ENCODE results near the gene DMRT1. TPM values are rescaled to one million over a fixed set of nuclear protein-coding genes. Genes with fewer than 3 reads are reported as not detected.
A peak's percentile ranks its signal among the peaks of the same experiment; 100 is the strongest.

Gene DMRT1
- total RNA-seq, 6 experiments from 2014 or later, result not detected

- H3K27ac Mint-ChIP-seq, result no peak overlapping the region
- TF ChIP-seq, protein P1, sequence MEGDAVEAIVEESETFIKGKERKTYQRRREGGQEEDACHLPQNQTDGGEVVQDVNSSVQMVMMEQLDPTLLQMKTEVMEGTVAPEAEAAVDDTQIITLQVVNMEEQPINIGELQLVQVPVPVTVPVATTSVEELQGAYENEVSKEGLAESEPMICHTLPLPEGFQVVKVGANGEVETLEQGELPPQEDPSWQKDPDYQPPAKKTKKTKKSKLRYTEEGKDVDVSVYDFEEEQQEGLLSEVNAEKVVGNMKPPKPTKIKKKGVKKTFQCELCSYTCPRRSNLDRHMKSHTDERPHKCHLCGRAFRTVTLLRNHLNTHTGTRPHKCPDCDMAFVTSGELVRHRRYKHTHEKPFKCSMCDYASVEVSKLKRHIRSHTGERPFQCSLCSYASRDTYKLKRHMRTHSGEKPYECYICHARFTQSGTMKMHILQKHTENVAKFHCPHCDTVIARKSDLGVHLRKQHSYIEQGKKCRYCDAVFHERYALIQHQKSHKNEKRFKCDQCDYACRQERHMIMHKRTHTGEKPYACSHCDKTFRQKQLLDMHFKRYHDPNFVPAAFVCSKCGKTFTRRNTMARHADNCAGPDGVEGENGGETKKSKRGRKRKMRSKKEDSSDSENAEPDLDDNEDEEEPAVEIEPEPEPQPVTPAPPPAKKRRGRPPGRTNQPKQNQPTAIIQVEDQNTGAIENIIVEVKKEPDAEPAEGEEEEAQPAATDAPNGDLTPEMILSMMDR (IDR thresholded peaks at IDR 0.05), result peak; percentile 82
- peak; percentile 69 for DNase-seq
- H3K27me3 Mint-ChIP-seq (ENCODE audit: insufficient read depth), result peaks cover 4% of the 10 kb centered on the region
- no peak overlapping the region for H3K4me3 Mint-ChIP-seq
- no peaks in the 10 kb centered on the region for H3K36me3 Mint-ChIP-seq (ENCODE audit: low read depth)
- no peaks in the 10 kb centered on the region for H3K9me3 Mint-ChIP-seq
- peaks cover 30% of the 10 kb centered on the region for H3K4me1 Mint-ChIP-seq (ENCODE audit: low read depth)
These were observed 163.7 kb downstream of the DMRT1 start for GRCh38 chr9:1005043-1005667.

- H3K4me1 Mint-ChIP-seq (ENCODE audit: low read depth), result peaks cover 23% of the 10 kb centered on the region
- TF ChIP-seq, protein P1 (IDR thresholded peaks at IDR 0.05), result no peak
- peaks cover 7% of the 10 kb centered on the region for H3K27me3 Mint-ChIP-seq (ENCODE audit: insufficient read depth)
- no peaks in the 10 kb centered on the region for H3K9me3 Mint-ChIP-seq
- H3K27ac Mint-ChIP-seq, result no peak overlapping the region
- DNase-seq, result no peak
- H3K36me3 Mint-ChIP-seq (ENCODE audit: low read depth), result no peaks in the 10 kb centered on the region
- H3K4me3 Mint-ChIP-seq, result no peak overlapping the region
These were observed 165.8 kb downstream of the DMRT1 start for GRCh38 chr9:1007312-1007711.

DNA sequence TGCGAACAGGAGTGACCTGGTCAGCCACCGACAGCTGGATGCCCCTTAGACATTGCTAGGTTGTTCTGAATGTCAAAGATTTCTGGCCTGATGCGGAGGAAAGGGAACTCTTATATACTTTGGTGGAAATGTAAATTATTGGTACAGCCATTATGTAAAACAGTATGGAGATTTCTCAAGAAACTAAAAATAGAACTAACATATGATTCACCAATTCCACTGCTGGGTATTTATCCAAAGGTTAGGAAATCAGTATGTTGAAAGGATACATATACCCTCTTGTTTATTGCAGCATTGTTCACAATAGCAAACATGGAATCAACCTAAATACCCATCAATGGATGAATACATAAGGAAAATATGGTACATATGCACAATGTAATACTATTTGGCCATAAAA lies 166.7 kb downstream of the DMRT1 start:
- no peak for DNase-seq
- Mint-ChIP-seq H3K27ac (no peak overlapping the region), H3K9me3 (no peaks in the 10 kb centered on the region), H3K36me3 (ENCODE audit: low read depth) (no peaks in the 10 kb centered on the region), H3K27me3 (ENCODE audit: insufficient read depth) (peaks cover 6% of the 10 kb centered on the region), H3K4me1 (ENCODE audit: low read depth) (peaks cover 23% of the 10 kb centered on the region), H3K4me3 (no peak overlapping the region)
- TF ChIP-seq, protein P1 (IDR thresholded peaks at IDR 0.05), result no peak

DNA sequence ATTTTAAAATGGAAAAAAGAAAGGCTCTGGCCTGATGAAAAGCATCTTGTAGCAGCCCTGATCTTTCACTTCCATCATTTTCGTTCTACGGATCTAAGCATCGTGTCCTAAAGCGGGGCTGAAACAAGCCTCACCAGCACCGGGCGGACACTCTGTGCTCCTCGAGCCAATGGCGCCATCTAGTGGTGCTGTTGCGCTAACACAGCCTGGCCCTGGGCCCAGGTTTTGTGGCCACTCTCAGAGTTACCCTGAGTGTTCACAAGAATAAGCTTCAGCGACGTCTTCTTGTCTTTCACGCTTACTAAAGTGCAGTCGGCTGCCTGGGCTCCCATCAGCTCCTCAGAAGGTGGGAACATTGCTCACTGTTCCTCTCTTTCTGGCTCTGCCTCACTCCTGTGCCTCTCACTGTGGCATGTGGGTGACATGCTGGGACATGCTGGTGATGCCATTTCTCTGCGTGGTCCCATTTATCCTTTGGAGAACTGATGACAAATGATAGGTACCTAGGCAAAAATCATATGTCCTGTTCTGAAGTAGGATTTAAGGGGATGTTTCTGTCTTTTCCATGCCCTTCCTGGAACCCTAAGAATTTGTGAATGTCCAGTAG lies 167.7 kb downstream of the DMRT1 start:
- Mint-ChIP-seq H3K27me3 (ENCODE audit: insufficient read depth) (peaks cover 6% of the 10 kb centered on the region), H3K9me3 (no peaks in the 10 kb centered on the region), H3K4me1 (ENCODE audit: low read depth) (peaks cover 23% of the 10 kb centered on the region), H3K4me3 (no peak overlapping the region), H3K27ac (no peak overlapping the region), H3K36me3 (ENCODE audit: low read depth) (no peaks in the 10 kb centered on the region)
- DNase-seq, result peak; percentile 56
- TF ChIP-seq, protein P1 (IDR thresholded peaks at IDR 0.05), result peak; percentile 98

DNA sequence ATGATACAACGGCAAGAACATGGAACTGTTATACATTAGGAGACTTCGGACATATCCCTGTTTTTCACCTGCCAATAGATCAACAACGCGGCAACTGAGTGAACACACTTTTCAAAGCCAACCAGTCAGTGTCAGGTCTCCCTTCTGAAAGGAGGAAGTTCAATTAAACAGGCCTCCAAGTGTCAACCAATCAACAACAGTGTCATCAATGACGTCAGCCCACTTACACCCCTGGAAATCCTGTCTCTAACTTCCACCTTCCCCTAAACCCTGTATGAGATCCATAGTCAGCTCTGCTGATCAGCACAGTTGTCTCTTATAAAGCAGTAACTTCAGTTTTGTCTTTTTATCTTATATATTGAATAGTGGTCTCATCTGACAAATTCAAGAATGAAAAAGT lies 171.5 kb downstream of the DMRT1 start:
- DNase-seq, result no peak
- Mint-ChIP-seq H3K4me1 (ENCODE audit: low read depth) (peaks cover 15% of the 10 kb centered on the region), H3K36me3 (ENCODE audit: low read depth) (no peaks in the 10 kb centered on the region), H3K4me3 (no peak overlapping the region), H3K9me3 (no peaks in the 10 kb centered on the region), H3K27me3 (ENCODE audit: insufficient read depth) (peaks cover 6% of the 10 kb centered on the region; the same call in 1 of the 2 replicates), H3K27ac (no peak overlapping the region)
- TF ChIP-seq, protein P1 (IDR thresholded peaks at IDR 0.05), result no peak
